SIG-M5 (cell line): ENCODE results near the gene DCDC1.

ENCODE experiments used
- DNase-seq: peaks from one replicate; lab custom pipeline; 2025; lab: John Stamatoyannopoulos, UW

DCDC1 gene

DNA sequence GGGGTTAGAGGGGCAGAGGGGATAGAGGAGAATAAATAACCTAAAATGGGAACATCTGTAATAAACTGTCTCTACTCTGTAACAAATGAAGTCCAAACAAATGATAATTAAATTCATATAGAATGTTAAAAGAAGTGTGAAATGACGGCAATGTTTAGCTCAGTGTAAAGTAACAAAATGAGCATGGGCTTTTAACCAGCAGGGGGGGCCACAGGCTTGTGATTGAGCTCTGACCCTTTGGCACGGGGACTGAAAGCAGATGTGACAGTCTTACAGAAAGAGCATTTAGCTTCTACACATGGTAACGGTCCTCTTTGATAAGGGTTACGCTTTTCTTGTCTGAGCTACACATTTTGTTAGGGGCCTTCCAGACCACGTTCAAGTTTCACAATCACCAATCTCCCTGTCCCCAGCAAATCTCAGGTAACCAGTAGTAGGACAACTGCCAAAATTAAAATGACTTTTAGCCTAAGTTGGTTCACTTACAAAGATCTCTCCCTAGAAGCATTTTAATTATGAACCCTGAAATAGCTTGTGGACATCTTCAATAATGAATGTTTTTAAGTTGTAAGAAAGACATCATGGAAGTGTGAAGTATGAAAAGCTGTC lies 262.5 kb downstream of the DCDC1 start:
- DNase-seq, result no peak

DNA sequence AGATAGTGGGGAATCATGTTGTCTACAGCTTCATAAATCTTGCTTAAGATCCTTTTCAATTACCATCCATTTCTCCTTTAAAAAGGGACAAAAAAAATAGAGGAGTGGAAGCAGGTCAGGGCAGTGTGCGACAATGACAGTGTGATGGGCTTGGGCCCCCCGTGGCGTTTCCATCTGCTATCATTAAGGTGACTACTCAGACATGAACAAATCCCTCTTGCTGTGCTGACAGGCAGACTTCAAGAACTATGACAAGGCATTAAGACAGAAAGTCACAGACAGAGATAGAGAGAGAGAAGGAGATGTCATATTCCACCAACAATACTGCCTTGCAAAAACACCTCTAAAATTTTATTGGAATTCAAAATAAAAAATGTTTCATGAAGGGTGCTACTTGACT lies 263.2 kb downstream of the DCDC1 start:
- no peak for DNase-seq

DNA sequence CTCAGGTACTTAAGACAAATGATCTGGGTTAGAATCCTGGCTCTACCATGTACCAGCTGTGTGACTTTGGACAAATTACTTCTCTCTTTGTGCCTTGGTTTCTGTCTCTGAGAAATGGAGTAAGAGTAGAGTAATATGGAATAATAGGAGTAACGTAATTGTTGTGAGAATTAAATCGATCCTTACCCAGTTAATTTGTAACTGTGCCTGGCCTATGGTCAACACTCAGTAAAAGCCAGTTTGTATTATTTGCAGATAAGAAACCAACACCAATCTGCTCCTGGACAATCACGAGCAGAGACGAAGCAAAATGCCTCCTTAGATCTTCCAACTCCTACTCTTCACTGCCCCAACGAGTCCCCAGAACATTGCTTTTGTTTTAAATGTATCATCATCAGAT lies 266.7 kb downstream of the DCDC1 start:
- no peak for DNase-seq

DNA sequence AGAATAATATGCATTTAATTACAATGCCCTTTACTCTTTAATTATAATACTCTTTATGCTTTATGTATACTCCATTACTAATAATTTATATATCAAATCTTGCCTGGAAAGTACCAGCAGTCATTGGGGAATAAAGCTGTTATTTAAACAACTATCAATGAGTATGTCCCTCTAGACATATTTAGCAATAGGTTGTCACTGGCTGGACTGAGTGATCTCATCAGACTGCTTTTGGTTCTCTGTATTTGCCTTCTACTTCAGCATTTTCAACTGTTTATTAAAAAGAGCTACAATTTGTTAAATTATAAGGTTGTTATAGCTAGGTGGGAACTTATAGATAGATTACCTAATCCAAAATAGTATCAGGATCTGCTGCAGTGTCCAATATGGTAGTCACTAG lies 267.2 kb downstream of the DCDC1 start:
- DNase-seq, result no peak

DNA sequence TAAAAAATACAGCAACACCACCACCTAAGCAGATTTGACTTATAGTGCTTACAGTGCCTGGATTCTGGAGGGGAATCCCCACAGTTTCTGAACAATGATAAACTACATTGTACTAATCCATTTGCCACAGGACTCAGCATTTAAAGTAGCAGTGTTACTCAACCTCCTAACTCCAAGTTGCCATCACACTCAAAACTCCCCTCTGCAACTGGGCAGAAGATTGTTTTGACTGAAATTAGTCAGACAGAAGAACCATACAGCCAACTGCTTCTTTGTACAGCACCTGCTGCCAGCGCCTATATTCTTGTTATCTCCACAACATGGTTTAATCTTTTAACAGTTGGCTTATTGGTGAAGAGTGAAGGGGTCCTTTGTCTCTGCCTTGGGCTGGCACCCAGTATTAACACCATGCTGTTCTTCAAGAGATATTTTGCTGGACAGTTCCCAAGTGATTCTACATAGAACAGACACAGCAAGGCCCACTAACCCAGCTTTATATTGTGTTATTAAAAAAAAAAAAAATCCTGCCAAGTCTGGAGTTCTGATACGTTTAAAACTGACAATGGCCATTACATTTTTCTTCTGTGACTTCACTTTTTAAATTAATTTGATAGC lies 273.2 kb downstream of the DCDC1 start:
- no peak for DNase-seq

DNA sequence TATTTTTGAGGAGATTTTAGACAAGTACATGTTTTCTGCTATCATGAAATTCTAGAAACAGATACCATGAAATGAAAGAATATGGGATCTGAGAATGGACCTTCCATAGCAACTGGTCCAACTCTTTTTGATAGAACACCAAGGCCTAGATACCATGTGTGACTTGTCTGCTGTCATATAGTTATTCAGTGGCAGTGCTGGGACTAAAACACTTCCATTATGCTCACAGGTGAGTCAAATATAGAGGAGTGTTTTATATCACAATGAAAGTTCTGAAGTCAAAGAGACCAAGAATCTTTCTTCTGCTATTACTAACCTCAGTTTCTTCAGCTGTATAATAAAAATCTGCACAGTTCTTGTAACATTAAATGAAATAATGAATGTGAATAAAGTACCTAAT lies 276.9 kb downstream of the DCDC1 start:
- DNase-seq, result no peak

DNA sequence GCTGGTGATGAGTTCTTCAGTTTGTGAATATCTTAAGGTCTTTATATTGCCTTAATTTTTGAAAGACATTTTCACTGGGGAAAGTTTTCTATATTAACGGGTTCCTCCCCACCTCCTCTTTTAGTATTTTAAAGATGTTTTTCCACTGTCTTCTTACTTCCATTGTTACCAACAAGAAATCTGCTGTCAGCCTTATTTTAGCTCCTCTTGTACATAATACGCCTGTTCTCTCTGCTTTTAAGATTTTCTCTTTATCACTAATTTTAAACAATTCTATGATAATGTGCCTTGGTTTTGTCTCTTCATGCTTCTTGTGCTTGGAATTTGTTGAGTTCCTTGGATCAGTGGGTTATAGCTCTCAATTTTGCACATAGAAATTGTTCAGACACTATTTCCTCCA lies 280.4 kb downstream of the DCDC1 start:
- no peak for DNase-seq

DNA sequence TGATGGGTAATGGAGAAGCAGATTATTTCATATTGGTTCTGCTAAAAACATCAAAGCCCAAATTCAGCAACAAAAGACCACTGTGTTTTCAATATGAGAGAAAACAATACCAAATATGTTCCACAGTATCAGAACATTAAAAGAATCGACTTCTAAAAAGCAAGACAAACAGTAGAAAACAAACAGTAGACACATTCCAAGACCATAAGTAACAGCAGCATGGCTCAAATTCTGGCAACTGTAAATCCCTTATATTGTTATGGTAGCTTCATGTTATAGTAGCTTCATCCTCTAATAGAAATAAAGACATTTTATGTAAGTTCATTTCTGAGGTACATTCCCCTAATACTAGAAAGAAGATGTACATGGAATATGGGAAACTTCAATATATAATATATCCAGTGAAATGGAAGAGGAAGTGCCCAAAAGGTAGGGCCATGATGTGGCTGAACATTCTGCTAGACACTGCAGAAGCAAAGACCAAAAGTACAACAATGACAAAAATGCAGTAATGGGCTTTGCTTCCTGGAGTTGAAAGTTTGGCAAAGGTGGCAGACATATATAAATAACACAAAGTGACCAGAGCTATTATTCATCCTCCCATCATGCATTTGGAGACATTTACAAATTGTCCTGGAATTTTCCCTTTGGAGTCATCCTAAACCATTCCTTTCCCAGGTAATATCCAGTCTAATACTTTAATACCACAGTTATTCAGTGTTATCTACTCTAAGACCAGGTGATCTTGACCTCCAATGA lies 299.9 kb downstream of the DCDC1 start:
- DNase-seq, result no peak

DNA sequence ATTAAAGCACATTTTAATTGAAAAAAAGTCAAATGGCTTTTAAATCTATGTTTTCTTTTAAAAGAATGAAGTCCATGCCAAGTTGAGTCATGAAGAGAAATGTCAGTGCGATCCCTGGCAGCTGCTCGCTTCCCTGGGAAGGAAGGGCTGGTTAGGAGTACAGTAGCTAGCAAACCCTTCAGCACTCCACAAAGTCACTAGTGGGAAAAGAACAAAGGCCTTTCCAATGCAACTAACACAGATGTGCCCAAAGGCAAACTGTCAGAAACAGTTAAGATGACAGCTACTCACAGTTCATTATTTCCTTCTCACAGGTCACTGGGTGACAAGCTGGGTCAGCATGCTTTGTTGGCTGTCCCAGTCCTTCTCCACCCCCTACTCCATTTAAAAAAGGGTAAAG lies 308.7 kb downstream of the DCDC1 start:
- no peak for DNase-seq

DNA sequence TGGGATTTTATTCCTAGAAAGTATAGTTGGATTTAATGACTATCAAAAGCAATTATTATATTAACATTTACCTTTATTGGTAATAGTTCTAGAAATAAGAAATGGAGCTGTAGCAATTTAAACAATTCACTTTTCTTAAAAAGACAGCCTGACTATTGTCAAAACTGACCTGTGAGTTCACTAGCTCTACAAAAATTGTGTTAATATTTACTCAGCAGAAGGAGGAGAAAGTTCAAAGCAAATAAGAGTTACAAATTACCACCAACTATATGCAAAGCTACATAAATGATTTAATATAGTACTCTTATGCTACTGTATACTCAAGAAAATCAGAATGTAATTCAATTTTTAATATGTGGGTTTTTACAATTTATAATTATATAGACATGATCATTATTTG lies 310.0 kb downstream of the DCDC1 start:
- no peak for DNase-seq

DNA sequence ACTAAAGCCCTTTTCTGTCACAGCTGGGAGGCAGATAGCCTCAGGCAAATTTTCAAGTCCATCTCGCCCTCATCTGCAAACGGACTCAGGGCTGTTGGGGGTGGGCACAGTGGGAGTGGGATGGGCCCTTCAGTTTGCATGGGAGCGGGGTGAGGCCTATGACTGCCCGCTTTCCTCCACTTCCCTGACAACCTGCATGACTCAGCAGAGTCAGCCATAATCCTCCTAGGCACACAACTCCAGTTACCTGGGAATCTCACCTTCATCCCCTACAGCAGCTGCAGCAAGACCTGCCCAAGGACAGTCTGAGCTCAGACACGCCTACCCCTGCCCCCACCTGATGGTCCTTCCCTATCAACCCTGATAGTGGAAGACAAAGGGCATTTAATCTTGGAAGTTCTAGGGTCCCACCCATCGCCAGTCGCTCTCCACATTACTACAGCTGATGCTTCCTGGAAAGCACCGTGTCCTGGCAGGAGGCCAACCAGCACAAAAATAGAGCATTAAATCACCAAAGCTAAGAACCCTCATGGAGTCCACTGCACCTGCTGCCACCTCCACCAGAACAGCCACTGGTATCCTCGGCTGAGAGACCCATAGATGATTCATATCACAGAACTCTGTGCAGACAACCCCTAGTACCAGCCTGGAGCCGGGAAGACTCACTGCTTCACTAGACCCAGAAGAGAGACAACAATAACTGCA lies 319.3 kb downstream of the DCDC1 start:
- DNase-seq, result no peak

DNA sequence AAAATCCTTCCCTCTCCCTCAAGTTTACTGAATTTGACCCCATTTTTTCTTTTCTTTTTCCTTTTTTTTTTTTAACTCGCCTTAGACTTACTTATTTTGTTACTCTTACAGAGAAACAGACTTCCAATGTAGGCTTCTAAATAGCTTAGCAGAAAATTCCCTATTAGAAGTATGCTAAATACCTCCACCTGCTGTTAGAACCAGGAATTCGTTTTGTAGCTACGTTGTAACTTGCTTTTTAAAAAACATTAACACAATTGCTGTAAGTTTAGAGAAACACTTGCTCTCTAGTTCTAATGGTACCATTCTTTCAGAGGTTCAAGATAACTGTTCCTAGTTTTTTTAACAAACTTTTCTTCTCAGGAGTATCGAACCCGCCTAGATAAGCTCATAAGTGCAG lies 324.2 kb downstream of the DCDC1 start:
- no peak for DNase-seq

DNA sequence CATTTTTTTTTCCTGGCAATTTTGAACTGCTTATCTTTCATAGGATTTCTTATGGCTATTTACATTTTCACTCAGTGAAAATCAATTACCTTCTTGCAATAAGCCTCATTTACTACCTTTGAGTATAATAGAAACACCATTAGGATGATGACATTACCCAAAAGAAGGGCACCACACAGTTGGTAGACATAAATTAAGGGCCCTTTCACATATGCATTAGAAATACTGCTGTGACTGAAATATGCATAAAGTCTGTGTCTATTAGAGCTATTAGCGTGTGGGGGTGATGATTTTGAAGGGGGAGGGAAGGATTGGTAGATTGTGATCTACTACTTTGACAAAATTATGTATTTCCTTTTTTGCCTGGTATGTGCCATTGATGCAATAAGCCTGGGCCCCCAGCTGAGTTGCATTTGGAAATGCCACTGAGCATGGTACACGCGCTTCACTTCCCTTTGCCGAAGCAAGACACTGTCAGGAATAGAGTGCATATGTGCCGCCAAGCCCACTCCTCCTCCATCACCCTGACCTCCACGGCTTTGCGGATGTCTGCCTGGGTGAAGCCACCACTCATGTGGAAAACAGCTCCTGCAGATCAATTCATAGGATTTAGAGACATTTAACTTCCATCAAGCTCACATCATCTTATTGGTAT lies 339.3 kb downstream of the DCDC1 start:
- no peak for DNase-seq

DNA sequence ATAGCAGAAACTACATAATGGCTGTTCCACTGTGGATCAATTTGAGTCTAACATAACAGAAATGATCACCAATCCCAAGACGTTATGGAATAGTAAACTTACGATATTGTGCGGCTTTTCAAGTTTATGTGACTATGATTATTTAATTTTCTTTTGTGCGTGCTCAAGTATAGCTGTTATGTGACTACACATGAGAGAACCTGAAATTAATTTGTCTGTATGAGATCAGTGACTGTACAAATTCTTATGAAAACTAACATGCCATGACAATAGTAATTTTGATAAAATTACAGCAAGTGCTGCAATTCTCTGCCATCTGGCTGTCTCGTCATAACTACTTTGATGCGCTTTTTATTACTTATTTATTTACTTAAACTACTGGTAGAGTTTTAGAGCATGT lies 343.2 kb downstream of the DCDC1 start:
- DNase-seq, result no peak

DNA sequence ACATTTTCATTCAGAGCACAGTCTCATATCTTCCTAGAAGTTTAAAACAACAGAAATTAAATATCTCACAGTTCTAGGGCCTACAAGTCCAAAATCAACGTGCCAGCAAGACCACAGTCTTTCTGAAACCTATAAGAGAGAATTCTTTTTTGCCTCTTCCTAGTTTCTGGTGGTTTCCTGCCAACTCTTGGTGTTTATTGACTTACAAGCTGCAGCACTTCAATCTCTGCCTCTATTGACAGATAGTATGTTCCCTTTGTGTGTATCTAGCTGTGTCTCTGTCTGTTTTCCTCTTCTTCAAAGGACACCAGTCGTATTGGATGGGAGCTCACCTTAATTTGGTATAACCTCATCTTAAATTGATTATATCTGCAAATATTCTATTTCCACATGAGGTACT lies 347.5 kb downstream of the DCDC1 start:
- DNase-seq, result no peak

DNA sequence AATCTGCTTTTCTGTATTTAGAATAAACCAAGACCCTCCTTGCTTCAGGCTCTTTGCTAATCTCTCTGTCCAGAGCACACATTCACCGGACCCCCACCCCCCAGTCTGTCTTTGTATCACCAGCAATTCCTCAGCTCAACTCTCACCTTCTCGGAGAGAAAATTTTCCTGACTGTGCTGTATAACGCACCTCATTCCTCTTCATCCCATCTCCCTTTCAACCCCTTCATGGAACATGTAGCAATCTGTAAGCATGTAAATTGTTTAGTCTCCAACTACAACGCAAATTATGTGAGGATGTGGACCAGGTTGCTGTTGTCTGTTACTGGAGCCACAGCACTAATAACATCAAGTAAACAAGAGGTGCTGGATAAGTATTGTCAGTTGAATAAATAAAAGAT lies 349.8 kb downstream of the DCDC1 start:
- no peak for DNase-seq

DNA sequence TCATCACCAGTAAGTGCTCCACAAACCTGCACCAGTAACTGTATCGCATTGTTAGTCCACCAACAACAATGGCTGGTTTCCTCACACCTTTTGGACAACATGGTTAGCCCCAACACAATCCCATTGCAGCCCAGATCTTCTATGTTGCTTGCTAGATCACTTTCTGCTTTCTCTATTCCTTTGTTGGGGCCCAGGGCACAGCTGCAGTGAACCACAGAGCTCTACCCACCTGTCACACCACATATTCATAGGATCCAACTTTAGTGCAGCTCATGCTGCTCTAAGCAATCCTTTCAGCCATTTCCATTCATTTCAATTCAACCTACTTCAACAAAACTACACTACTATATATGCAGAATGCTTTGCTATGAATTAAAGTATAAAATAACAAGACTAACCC lies 364.3 kb downstream of the DCDC1 start:
- DNase-seq, result no peak

DNA sequence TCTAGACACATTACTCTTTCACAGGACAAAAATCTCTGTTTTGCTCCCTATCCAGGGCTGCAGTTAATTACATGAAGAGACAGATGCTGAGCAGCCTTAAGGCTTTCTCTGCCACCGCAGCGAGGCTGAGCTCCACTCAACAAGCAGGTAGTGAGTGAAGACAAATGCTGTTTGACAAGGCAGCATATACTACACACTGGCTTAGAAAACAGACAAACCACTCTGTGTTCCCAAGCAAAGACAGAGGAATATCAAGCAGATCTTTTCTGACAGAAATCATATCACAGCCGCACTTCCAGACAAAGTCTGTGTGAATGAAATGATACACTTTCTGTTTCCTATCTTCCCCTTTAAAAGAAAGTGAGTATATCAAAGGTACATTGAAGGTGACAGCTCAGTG lies 368.1 kb downstream of the DCDC1 start:
- no peak for DNase-seq

DNA sequence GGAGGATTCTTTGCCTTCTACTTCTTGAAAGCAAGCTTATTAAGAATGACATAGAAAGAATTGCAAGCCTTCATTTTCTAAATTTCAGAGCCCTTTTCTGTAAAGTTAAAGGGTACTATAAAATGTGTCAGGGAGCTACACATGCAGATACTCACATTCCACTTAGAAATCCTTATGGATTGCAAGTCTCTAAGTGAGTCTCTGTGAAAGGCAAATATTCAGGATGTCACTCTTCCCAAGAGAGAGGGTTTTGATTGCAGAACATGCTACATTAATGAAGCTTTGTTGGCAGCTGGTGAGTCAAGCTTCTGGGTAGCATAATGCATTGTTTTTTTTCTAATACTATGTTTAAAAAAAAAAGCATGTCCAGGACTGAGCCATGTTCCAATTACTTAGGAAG lies 369.2 kb downstream of the DCDC1 start:
- DNase-seq, result no peak

DNA sequence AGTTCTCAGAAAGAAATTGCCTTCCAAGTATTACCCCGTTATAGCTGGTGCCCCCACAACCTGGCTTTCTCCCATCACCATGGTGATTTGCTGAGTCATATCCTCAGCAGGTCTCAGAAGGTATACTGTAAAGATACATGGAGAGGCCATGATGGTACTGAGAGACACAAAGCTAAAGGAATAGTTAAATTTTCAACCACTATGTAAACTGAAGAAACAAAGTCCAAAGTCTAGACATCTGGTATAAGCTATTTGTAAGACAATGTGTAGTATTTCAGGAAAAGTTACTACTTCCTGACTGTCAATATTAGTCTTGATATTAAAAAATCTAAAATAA lies 377.1 kb downstream of the DCDC1 start:
- DNase-seq, result no peak

DNA sequence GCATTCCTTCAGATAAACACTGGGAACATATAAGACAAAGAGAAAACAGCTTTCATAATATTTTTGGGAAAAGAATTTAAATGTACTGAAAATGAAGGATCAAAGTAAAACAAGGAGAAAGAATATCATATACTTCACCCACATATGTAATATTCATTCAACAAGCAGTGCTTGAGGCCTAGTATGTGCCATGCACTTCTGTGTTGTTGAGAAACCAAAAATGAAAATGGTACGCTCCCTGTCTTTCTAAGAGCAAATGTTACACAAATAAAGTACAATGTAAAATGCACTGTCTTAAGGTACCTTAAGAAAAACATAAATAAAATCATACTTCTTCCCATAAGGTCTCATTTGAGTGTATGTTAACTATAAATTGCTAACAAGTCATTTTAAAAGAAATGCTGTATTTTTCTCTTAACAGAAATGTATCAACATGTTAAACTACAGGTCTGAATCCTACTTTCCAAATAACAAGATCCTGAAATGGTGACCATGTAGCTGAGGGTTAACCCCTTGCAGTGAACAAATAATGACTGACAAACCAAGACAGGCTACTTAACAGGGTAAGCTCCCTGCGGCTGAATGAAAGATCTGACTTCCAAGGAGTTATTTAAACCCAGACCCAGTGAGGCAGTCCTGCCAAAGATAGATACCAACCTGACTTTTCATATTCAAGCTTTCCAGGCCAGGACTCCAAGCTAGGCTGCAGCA lies 377.6 kb downstream of the DCDC1 start:
- no peak for DNase-seq

DNA sequence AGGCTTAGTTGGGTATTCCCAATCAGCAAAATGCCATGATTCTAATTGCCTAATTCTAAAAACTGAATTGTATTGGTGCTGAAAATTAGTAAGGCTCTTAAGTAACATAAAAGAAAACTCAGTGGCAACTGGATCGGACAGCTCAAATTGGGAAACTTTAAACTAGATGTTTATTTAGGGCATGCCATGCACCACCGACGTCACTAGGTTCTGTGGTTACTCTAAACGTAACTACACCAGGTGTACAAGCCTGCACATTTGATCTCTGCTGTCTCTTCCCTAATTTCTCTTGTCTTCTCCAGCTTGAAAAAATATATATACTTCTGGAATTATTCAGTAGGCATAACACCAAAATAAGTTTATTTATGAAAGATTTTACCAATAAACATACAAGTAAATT lies 378.2 kb downstream of the DCDC1 start:
- DNase-seq, result no peak
